IMR-90 (cell line): ENCODE measurements around the gene PRKAG3. TPM values are rescaled to one million over a fixed set of nuclear protein-coding genes. Genes with fewer than 3 reads are reported as not detected.

Experiments
- ATAC-seq: fragments of 200-7000 bp; cut with Tn5 transposase; 2 replicates; pipeline ENCODE4 v1.9.1; 2020; ENCODE audit warnings: low read depth, mild to moderate bottlenecking, moderate library complexity
- BruUV-seq: library from RNA; stranded (reverse); fragments of 400-500 nt; replicated peaks from 2 replicates; lab custom pipeline; 2021; lab: Mats Ljungman, UMichigan
- CTCF ChIA-PET: fragments of 300-600 bp; formaldehyde crosslinking; extraction: SDS; loops from one replicate; lab custom pipeline; 2021; ENCODE audit warnings: antibody characterized with exemption; lab: Yijun Ruan, JAX
- POLR2A ChIA-PET: fragments of 300-600 bp; sonication (Branson Sonifier 250); formaldehyde crosslinking; loops from one replicate; lab custom pipeline; 2022; ENCODE audit warnings: antibody characterized with exemption; ENCODE audit not compliant: unreplicated experiment; lab: Charles Lee
- DNase-seq: peaks from one replicate; pipeline ENCODE4 v3.0.0; 2013
- H2AFZ ChIP-seq: replicated peaks from 2 replicates; pipeline ENCODE3; 2013; ENCODE audit warnings: low read length, mild to moderate bottlenecking; ENCODE audit not compliant: poor library complexity
- H2AK5ac ChIP-seq: 2 replicates; pipeline ENCODE4 v1.6.1; 2013; ENCODE audit warnings: low read depth, low read length, inconsistent platforms
- H2AK9ac ChIP-seq: replicated peaks from 2 replicates; pipeline ENCODE3; 2013; ENCODE audit warnings: mild to moderate bottlenecking, low read depth, low read length, moderate library complexity; ENCODE audit not compliant: poor library complexity
- H2BK120ac ChIP-seq: 2 replicates; pipeline ENCODE4 v1.6.1; 2013; ENCODE audit warnings: low read depth, low read length, inconsistent platforms
- H2BK15ac ChIP-seq: 3 replicates; pipeline ENCODE4 v1.6.1; 2013; ENCODE audit warnings: low read depth, low read length, inconsistent platforms
- H2BK20ac ChIP-seq: 2 replicates; pipeline ENCODE4 v1.6.1; 2013; ENCODE audit warnings: low read depth, mild to moderate bottlenecking, inconsistent platforms, low read length, moderate library complexity
- H2BK5ac ChIP-seq: 2 replicates; pipeline ENCODE4 v1.6.1; 2013; ENCODE audit warnings: mild to moderate bottlenecking, low read depth, low read length, inconsistent platforms; ENCODE audit not compliant: poor library complexity, severe bottlenecking
- H3K14ac ChIP-seq: replicated peaks from 2 replicates; pipeline ENCODE4 v1.6.1; 2013; ENCODE audit warnings: low read depth, low read length, inconsistent platforms
- H3K18ac ChIP-seq: 2 replicates; pipeline ENCODE4 v1.6.1; 2013; ENCODE audit warnings: low read depth, low read length, control low read depth
- H3K23ac ChIP-seq: 2 replicates; pipeline ENCODE4 v1.6.1; 2013; ENCODE audit warnings: low read depth, low read length, inconsistent platforms
- H3K27ac ChIP-seq: 2 replicates; pipeline ENCODE4 v1.5.1; 2013; ENCODE audit warnings: mild to moderate bottlenecking, control low read depth, low read length; ENCODE audit not compliant: insufficient read depth
- H3K27me3 ChIP-seq: 2 replicates; pipeline ENCODE4 v1.6.1; 2013; ENCODE audit warnings: low read length; ENCODE audit not compliant: control insufficient read depth, insufficient read depth
- H3K36me3 ChIP-seq: 2 replicates; pipeline ENCODE4 v1.6.1; 2013; ENCODE audit warnings: low read length, mixed read lengths; ENCODE audit not compliant: control insufficient read depth, insufficient read depth
- H3K4ac ChIP-seq: 2 replicates; pipeline ENCODE4 v1.6.1; 2013; ENCODE audit warnings: low read depth, low read length, inconsistent platforms
- H3K4me1 ChIP-seq: 2 replicates; pipeline ENCODE4 v1.6.1; 2013; ENCODE audit warnings: low read length, mixed read lengths; ENCODE audit not compliant: control insufficient read depth, insufficient read depth
- H3K4me2 ChIP-seq: 2 replicates; pipeline ENCODE4 v1.6.1; 2013; ENCODE audit warnings: low read depth, mild to moderate bottlenecking, control low read depth, low read length, moderate library complexity
- H3K4me3 ChIP-seq: 2 replicates; pipeline ENCODE4 v1.5.1; 2013; ENCODE audit warnings: low read depth, mild to moderate bottlenecking, control low read depth, low read length, moderate library complexity; ENCODE audit not compliant: insufficient read depth
- H3K56ac ChIP-seq: 2 replicates; pipeline ENCODE4 v1.6.1; 2013; ENCODE audit warnings: low read length, inconsistent platforms; ENCODE audit not compliant: insufficient read depth; ENCODE audit errors: extremely low read depth
- H3K79me1 ChIP-seq, 2 experiments: 2 replicates each; pipeline ENCODE4 v1.6.1; 2013; ENCODE audit warnings: low read length in 2 of 2, inconsistent platforms in 1 of 2, low read depth in 1 of 2
- H3K9ac ChIP-seq: 2 replicates; pipeline ENCODE4 v1.6.1; 2013; ENCODE audit warnings: low read depth, low read length, control low read depth
- H3K9me1 ChIP-seq: 2 replicates; pipeline ENCODE4 v1.6.1; 2013; ENCODE audit warnings: low read length, inconsistent platforms; ENCODE audit not compliant: insufficient read depth
- H3K9me3 ChIP-seq: 2 replicates; pipeline ENCODE4 v1.6.1; 2013; ENCODE audit warnings: low read length; ENCODE audit not compliant: control insufficient read depth, insufficient read depth
- H4K20me1 ChIP-seq: 2 replicates; pipeline ENCODE4 v1.6.1; 2013; ENCODE audit warnings: low read length, inconsistent platforms; ENCODE audit not compliant: insufficient read depth
- H4K5ac ChIP-seq: 2 replicates; pipeline ENCODE4 v1.6.1; 2013; ENCODE audit warnings: mild to moderate bottlenecking, low read depth, low read length, control low read depth
- H4K8ac ChIP-seq, 2 experiments: 2 replicates each; pipeline ENCODE4 v1.6.1; 2013; ENCODE audit warnings: low read depth in 2 of 2, low read length in 2 of 2, control low read depth in 1 of 2, inconsistent platforms in 1 of 2
- H4K91ac ChIP-seq: 2 replicates; pipeline ENCODE4 v1.6.1; 2013; ENCODE audit warnings: low read depth, low read length, inconsistent platforms; ENCODE audit not compliant: insufficient read depth
- CHD1 ChIP-seq: IDR thresholded peaks from 2 replicates; pipeline ENCODE4 v1.6.1; 2012; ENCODE audit warnings: low read depth, low read length, improper control_type of control experiment
- RAD21 ChIP-seq: IDR thresholded peaks from 2 replicates; pipeline ENCODE4 v1.6.1; 2012; ENCODE audit warnings: low read length, improper control_type of control experiment
- WGBS, 2 experiments: methylation state at CpG; one replicate each; pipeline versions ENCODE4 v1.1.5 to v1.1.7; 2013; ENCODE audit warnings: missing lambda C conversion rate in 2 of 2; ENCODE audit not compliant: insufficient read length in 1 of 2; ENCODE audit errors: extremely low coverage in 2 of 2; 5-methylcytosine and 5-hydroxymethylcytosine counted together
- dilution Hi-C: fragments of 300-500 bp; cut with HindIII; formaldehyde crosslinking; loops from one replicate; pipeline ENCODE4 v1.14.3; 2018; ENCODE audit warnings: low sequenced_read_pairs; ENCODE audit not compliant: unreplicated experiment
- in situ Hi-C: fragments of 300-500 bp; cut with MboI; formaldehyde crosslinking; loops from 3 replicates; pipeline ENCODE4 v1.14.3; 2019; ENCODE audit warnings: low sequenced_read_pairs, inconsistent platforms, mixed read lengths
- intact Hi-C: fragments of 100-400 bp; cut with micrococcal nuclease; formaldehyde crosslinking; loops from 2 replicates; pipeline ENCODE4 v1.10.0; 2022
- polyA plus RNA-seq, 3 experiments: library from polyadenylated mRNA; depleted of rRNA; stranded (reverse); fragments of >200 nt; gene quantifications; 2 replicates each; pipeline ENCODE4 v1.2.3, GENCODE V29; 2012; ENCODE audit warnings: low replicate concordance in 1 of 3
- total RNA-seq: library from RNA; depleted of rRNA; stranded (reverse); fragments of >200 nt; gene quantifications from 2 replicates; pipeline ENCODE4 v1.2.3, GENCODE V29; 2012
- TF ChIP-seq, protein P1 (sequence below): fragments of 150-350 bp; IDR thresholded peaks from 2 replicates; pipeline ENCODE4 v1.6.1; 2017; ENCODE audit warnings: mild to moderate bottlenecking, antibody characterized with exemption, low read length, low read depth

Gene PRKAG3
- total and polyA plus RNA-seq, 2 of the 4 experiments (the other 2 are of a cell fraction) = not detected

DNA sequence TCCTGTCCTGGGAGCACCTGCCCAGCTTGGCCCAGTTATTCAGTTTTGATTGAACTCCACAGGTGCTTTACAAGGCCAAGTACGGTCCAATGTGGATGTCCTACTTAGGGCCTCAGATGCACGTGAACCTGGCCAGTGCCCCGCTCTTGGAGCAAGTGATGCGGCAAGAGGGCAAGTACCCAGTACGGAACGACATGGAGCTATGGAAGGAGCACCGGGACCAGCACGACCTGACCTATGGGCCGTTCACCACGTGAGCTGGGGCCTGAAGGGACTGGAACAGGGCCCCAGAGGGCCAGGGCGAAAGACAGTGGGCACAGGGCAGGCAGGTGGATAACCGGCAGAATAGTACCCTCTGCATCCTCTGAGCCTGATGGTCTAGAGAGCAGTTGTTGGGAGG lies 22.1 kb downstream of the PRKAG3 start:
- CTCF ChIA-PET = interaction anchor here (1.4 to 1.8 kb wide), 2 partner anchors 38 to 99 kb away, joined by 4 to 5 read pairs; partner anchors contain the start of gene TTLL4
- POLR2A ChIA-PET = no interaction called here
- BruUV-seq = no TSS peak
- Histone ChIP-seq H3K27ac (no peak overlapping the region), H3K4me3 (no peak overlapping the region), H3K4ac (peak overlapping the region; percentile 34; the same call in 1 of the 2 replicates), H2AFZ (no peak overlapping the region), H4K20me1 (no peaks in the 10 kb centered on the region), H3K4me1 (peaks cover 3% of the 10 kb centered on the region), H3K9me1 (peaks cover 5% of the 10 kb centered on the region; the same call in 1 of the 2 replicates), H2BK15ac (no peak overlapping the region), H3K23ac (no peak overlapping the region), H3K9me3 (no peaks in the 10 kb centered on the region), H3K79me1 (no peaks in the 10 kb centered on the region; a peak in 1 of 4 replicates), H2BK5ac (no peak overlapping the region), H3K4me2 (no peak overlapping the region), H2AK9ac (no peak overlapping the region), H2BK20ac (peak overlapping the region; percentile 14; the same call in 1 of the 2 replicates), H3K36me3 (peaks cover 17% of the 10 kb centered on the region), H4K5ac (no peak overlapping the region; the same call in 1 of the 2 replicates), H2AK5ac (peak overlapping the region; percentile 58), H3K14ac (no peak overlapping the region), H3K27me3 (no peaks in the 10 kb centered on the region), H4K91ac (no peak overlapping the region), H3K9ac (no peak overlapping the region), H2BK120ac (no peak overlapping the region), H3K56ac (no peak overlapping the region), H3K18ac (no peak overlapping the region; the same call in 1 of the 2 replicates), H4K8ac (no peak overlapping the region)
- TF ChIP-seq RAD21 (no peak), CHD1 (no peak)
- TF ChIP-seq, protein P1, sequence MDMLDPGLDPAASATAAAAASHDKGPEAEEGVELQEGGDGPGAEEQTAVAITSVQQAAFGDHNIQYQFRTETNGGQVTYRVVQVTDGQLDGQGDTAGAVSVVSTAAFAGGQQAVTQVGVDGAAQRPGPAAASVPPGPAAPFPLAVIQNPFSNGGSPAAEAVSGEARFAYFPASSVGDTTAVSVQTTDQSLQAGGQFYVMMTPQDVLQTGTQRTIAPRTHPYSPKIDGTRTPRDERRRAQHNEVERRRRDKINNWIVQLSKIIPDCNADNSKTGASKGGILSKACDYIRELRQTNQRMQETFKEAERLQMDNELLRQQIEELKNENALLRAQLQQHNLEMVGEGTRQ = no peak
- intact Hi-C loops = loop anchor here (5.0 kb wide), 1 partner anchor 77 kb away; no protein-coding TSS in a partner anchor
- no peak for ATAC-seq
- dilution Hi-C loops = no loop called here
- 100% methylated on average over 5 of the region's 12 CpGs; no CpG with 5 or more reads in 1 of the 2 experiments for WGBS, 2 experiments
- DNase-seq = no peak
- in situ Hi-C loops = no loop called here
